Muscle of leg (tissue), 11 donors: Measurements from ENCODE around the gene GCC2. TPM values are rescaled to one million over a fixed set of nuclear protein-coding genes. Genes with fewer than 3 reads are reported as not detected.
"Not testable (repeated sequence)": the region's sequence is repeated elsewhere in the genome, so short reads cannot be mapped to it uniquely, and the experiment has no call there.

ENCODE experiments used
- DNase-seq: peaks from one replicate; pipeline ENCODE4 v3.0.0; 2013
- H3K27ac ChIP-seq: one replicate; pipeline ENCODE4 v1.5.1; 2013; ENCODE audit warnings: mild to moderate bottlenecking, low read length, control low read depth
- H3K27me3 ChIP-seq: one replicate; pipeline ENCODE4 v1.6.1; 2013; ENCODE audit warnings: low read length; ENCODE audit not compliant: control insufficient read depth, insufficient read depth
- H3K36me3 ChIP-seq: one replicate; pipeline ENCODE4 v1.6.1; 2013; ENCODE audit warnings: low read length; ENCODE audit not compliant: control insufficient read depth, insufficient read depth
- H3K4me1 ChIP-seq: one replicate; pipeline ENCODE4 v1.6.1; 2013; ENCODE audit warnings: low read length; ENCODE audit not compliant: control insufficient read depth, insufficient read depth
- H3K4me3 ChIP-seq: one replicate; pipeline ENCODE4 v1.5.1; 2013; ENCODE audit warnings: low read length, control low read depth
- H3K9me3 ChIP-seq: replicated peaks from 2 replicates; pipeline ENCODE4 v1.6.1; 2013; ENCODE audit warnings: low read depth, low read length; ENCODE audit not compliant: control insufficient read depth
- WGBS: methylation state at CpG from one replicate; pipeline ENCODE4 v1.1.5; 2013; ENCODE audit warnings: missing lambda C conversion rate; ENCODE audit not compliant: insufficient coverage; 5-methylcytosine and 5-hydroxymethylcytosine counted together
- polyA plus RNA-seq, 8 donors: library from polyadenylated mRNA; unstranded; fragments of 120-200 nt; gene quantifications; one replicate each; pipeline versions ENCODE4 v1.2.1 to v1.2.3, GENCODE V29; 2013; ENCODE audit warnings: inconsistent platforms in 1 of 8, low replicate concordance in 1 of 8; ENCODE audit not compliant: insufficient read length in 8 of 8, insufficient read depth in 1 of 8
- total RNA-seq: library from RNA; stranded (reverse); fragments of 120-200 nt; gene quantifications from one replicate; pipeline ENCODE4 v1.2.4, GENCODE V29; 2013

The GCC2 gene
- total and polyA plus RNA-seq, 9 donors: 14.9 to 26.2 (median 18.3) TPM

DNA sequence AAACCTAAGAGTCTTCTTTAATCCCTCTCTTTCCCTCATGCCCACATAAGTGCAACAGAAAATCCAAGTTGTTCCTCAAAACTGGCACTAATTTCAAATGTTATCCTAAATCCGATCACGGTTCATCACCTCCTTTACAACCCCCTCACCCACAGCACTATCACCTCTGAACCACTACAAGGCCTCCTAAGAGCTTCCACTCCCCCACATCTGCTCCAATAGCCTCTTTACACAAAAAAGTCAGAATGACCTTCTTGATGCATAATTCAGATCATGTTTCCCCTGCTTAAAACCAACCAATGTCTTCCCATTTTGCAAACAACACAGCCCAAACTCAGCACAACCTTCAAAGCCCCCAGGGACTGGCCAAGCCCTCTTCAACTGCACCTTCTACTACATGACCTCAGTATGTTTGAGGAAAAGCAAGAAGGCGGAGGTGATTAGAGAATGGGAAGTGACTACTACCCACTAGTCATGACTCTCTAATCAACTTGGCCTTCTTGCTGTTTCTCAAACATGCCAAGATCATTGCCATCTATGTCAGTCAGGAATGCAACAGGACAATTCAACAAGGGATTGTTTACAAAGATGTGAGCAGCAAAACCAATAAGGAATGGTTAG lies 34.6 kb upstream of the GCC2 start:
- H3K36me3 ChIP-seq: no peaks in the 10 kb centered on the region
- no peak overlapping the region for H3K27ac ChIP-seq
- no peaks in the 10 kb centered on the region for H3K27me3 ChIP-seq
- 96% methylated on average over 2 of the region's 3 CpGs for WGBS
- no peaks in the 10 kb centered on the region for H3K9me3 ChIP-seq
- DNase-seq: no peak
- no peak overlapping the region for H3K4me3 ChIP-seq
- H3K4me1 ChIP-seq: no peaks in the 10 kb centered on the region

DNA sequence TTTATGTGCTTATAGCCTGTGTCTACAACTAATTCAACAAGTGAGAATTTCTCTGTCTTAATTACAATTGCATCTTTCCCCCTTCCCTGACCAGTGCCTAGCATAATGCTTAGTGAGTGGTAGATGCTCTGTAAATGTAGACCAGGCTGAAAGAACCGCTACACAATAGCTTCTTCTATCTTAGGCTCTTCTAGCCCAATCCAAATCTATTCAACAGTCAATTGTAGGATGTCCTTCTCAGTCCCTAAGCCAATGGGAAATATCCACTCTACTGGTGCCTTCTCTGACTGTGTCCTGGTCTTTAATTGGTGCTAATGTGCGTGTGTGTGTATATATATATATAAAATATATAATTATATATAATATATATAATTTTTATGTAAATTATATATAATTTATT lies 34.1 kb upstream of the GCC2 start:
- WGBS: no CpG with 5 or more reads among the region's 2 CpGs
- H3K36me3 ChIP-seq: no peaks in the 10 kb centered on the region
- no peak overlapping the region for H3K4me3 ChIP-seq
- no peaks in the 10 kb centered on the region for H3K9me3 ChIP-seq
- H3K27ac ChIP-seq: no peak overlapping the region
- H3K27me3 ChIP-seq: no peaks in the 10 kb centered on the region
- no peak for DNase-seq
- H3K4me1 ChIP-seq: no peaks in the 10 kb centered on the region

DNA sequence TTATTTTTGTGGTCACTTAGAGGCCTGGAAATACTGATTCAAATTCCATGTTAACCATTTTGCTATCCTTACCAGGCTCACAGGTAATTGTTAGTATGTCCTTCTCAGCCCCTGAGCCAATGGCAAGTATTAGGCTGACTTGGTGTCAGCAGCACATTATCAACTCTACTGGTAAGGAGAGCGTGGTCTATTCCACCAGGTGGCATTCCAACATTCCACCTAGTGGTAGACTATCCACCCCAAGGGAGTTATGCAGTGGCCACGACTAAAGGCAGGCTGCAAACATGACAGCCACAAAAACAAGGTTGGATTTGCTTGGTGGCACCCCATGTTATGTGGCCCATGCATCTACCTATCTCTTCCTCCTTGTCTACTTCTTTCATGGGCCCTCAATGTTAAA lies 31.8 kb upstream of the GCC2 start:
- H3K4me3 ChIP-seq: no peak overlapping the region
- DNase-seq: no peak
- H3K36me3 ChIP-seq: no peaks in the 10 kb centered on the region
- no peaks in the 10 kb centered on the region for H3K27me3 ChIP-seq
- no peaks in the 10 kb centered on the region for H3K4me1 ChIP-seq
- no peak overlapping the region for H3K27ac ChIP-seq
- no peaks in the 10 kb centered on the region for H3K9me3 ChIP-seq
- 83% methylated on average over 1 of the region's 2 CpGs for WGBS

DNA sequence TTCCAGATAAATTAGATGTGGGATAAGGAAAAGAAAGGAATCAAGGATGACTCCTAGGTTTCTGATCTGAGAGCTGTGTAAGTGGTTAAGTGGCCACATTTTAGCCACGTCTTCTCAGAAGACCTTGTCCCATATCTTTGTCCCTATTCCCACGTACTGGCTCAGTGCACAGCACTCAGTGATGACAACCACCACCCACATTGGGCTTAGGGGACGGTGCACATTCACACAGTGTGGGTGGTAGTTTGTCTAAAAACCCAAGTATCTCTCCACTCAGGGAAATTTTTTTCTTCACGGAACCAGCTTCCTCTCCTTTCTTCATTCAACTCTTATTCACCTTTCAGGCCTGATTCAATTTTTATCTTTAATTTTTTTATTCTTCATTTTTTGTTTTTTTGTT lies 30.6 kb upstream of the GCC2 start:
- Histone ChIP-seq H3K27ac (no peak overlapping the region), H3K9me3 (no peaks in the 10 kb centered on the region), H3K27me3 (no peaks in the 10 kb centered on the region), H3K36me3 (no peaks in the 10 kb centered on the region), H3K4me3 (no peak overlapping the region), H3K4me1 (no peaks in the 10 kb centered on the region)
- no CpG with 5 or more reads among the region's 4 CpGs for WGBS
- no peak for DNase-seq

DNA sequence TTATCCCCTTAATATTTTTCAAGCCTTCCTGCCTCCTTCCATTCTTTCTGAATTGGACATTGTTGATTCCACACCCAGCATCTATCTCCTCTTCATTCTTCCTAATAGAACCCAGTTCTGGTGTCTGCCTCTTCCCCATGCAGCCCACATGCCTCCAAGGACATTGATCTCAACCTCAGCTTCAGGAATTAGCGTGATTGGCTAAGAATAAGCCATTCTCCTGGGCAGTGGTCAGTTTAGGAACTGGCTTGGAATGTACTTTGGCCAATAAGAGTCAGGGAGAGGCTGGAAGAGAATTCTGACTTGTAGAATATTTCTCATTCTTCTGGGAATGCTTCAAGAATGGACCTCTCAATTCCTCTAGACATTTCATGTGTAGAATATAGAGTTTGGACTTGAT lies 25.9 kb upstream of the GCC2 start:
- H3K4me3 ChIP-seq: no peak overlapping the region
- no peak for DNase-seq
- H3K4me1 ChIP-seq: no peaks in the 10 kb centered on the region
- H3K9me3 ChIP-seq: no peaks in the 10 kb centered on the region
- H3K36me3 ChIP-seq: no peaks in the 10 kb centered on the region
- no peak overlapping the region for H3K27ac ChIP-seq
- H3K27me3 ChIP-seq: no peaks in the 10 kb centered on the region
- WGBS: 100% methylated on average over 1 of the region's 1 CpG

DNA sequence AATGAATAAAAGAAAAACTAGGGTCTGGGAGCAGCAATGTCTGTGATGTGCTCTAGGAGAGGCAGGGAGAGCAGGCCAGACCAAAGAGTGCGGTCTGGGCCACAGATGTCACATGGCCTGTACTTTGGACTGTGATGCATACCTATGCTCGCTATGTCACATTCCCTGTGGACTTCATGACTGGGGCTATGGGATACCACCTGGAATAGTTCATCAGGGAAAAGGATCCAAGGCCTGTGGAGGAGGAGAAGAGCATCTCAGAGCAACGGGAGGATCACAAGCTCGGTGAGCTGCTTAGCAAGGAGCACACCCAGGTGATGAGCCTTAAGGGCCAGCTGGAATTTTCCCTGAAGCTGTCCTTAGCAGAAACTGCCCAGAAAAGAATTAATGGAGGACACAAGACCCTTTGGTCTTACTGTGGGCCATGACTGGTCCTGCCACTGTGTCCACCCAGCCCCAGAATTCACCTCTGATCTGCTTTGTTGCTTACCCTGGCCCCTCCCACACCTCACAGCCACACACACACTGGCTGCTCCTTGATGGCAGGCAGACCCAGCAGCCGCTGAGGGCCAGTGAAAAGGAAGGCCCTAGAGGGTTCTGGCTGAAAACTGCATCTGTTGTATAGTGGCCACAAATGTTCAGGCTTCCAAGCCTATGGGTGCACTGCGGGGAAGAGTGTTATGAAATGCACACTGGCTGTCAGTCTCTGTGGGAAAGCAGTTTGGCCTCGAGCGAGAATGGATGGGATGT lies 25.3 kb upstream of the GCC2 start:
- Histone ChIP-seq H3K4me1 (no peaks in the 10 kb centered on the region), H3K27ac (no peak overlapping the region), H3K9me3 (no peaks in the 10 kb centered on the region), H3K4me3 (no peak overlapping the region), H3K27me3 (no peaks in the 10 kb centered on the region), H3K36me3 (no peaks in the 10 kb centered on the region)
- no peak for DNase-seq
- 70% methylated on average over 8 of the region's 8 CpGs for WGBS

DNA sequence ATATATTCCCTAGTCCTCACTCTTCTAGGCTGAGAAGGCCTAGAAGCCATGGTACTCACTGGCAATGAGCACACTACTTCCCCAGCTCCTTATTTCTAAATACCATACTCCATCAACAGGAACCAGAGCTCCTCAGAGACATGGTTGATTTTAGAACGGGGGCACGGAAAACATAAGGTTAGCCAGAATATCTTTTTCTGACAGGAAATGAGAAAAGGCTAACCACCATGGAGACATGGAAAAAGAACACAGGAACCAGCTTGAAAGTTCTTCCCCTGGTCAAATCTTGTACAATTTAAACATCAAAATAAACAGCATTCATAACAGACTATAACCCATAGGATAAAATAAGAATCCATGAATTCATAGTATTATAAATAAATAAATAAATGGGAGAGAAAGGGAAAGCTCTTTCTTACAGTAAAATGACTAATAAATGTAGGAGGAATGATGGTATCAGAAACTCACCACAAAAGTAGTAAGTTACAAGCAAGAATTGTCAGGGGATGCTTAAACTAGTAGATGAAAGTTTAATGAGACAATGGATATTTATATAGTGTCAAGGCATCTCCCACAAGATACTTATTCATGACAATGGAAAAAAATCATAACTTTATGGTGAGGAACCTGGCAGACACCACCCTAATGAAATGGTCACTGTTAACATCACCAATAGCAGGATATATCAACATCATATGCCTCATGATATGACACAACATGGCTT lies 20.6 kb upstream of the GCC2 start:
- no peak overlapping the region for H3K4me3 ChIP-seq
- no peaks in the 10 kb centered on the region for H3K27me3 ChIP-seq
- no peak for DNase-seq
- no peaks in the 10 kb centered on the region for H3K9me3 ChIP-seq
- WGBS: no CpG with 5 or more reads among the region's 2 CpGs
- H3K27ac ChIP-seq: no peak overlapping the region
- no peaks in the 10 kb centered on the region for H3K36me3 ChIP-seq
- no peaks in the 10 kb centered on the region for H3K4me1 ChIP-seq

DNA sequence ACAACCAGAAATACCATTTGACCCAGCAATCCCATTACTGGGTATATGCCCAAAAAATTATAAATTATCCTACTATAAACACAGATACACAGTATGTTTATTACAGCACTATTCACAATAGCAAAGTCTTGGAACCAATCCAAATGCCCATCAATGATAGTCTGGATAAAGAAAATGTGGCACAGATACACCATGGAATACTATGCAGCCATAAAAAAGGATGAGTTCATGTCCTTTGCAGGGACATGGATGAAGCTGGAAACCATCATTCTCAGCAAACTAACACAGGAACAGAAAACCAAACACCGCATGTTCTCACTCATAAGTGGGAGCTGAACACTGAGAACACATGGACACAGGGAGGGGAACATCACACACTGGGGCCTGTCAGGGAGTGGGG lies 13.4 kb upstream of the GCC2 start:
- no CpG with 5 or more reads among the region's 1 CpG for WGBS

DNA sequence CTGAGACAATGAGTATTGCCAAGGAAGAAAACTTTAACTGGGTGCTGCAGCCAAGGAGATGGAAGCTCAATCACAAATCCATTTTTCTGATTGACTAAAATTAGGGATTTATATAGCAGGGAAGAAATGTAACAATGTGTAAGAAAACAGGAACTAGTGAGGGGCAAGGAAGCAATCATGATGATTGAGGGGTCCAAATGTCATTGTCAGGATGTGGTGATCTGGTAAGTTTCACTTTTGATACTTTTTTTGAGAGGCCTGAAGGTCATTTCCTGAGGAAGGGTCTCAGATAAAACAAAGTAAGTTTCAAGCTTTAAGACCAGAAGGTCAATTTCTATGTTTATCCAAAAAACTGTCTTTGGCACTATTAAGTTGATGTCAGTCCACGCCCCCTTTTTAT lies 12.0 kb upstream of the GCC2 start:
- DNase-seq: no peak
- Histone ChIP-seq H3K9me3 (peaks cover 2% of the 10 kb centered on the region), H3K27ac (no peak overlapping the region), H3K36me3 (no peaks in the 10 kb centered on the region), H3K27me3 (no peaks in the 10 kb centered on the region), H3K4me1 (no peaks in the 10 kb centered on the region), H3K4me3 (no peak overlapping the region)
- 71% methylated on average over 1 of the region's 1 CpG for WGBS

More for the DNA sequence above, 13.4 kb upstream of the GCC2 start:
- H3K9me3 ChIP-seq, H3K4me3 ChIP-seq, H3K4me1 ChIP-seq, DNase-seq, H3K36me3 ChIP-seq, H3K27ac ChIP-seq, H3K27me3 ChIP-seq: not testable (repeated sequence)

DNA sequence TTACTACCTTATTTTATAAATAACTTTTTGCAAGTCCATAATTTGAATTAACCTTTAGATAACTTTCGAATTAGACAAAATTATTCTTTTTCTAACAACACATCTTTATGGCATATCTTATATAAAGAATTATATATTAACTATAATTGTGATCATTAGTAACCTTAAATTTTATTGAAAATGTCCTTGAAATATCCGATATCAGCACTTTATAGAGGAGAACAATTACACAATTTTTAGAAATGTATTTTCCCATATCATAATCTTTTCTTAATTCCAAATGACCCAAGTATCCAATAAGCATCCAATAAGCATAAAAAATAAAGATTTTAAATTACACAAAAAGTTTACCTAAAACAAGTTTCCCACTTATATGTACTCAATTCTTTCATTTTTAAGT lies 7.3 kb upstream of the GCC2 start:
- Histone ChIP-seq H3K27ac (no peak overlapping the region), H3K4me3 (no peak overlapping the region), H3K36me3 (no peaks in the 10 kb centered on the region), H3K9me3 (no peaks in the 10 kb centered on the region), H3K27me3 (no peaks in the 10 kb centered on the region), H3K4me1 (no peaks in the 10 kb centered on the region)
- WGBS: no CpG with 5 or more reads among the region's 2 CpGs
- DNase-seq: no peak
